Measurements from ENCODE around the gene CDKN2AIPNL. TPM values are rescaled to one million over a fixed set of nuclear protein-coding genes. Genes with fewer than 3 reads are reported as not detected.

The CDKN2AIPNL gene
- total RNA-seq, 2 donors from 2014 or later = 51.8 to 62.0 TPM

GRCh38 chr5:134396274-134396673 is 15.4 kb downstream of the CDKN2AIPNL start:
- Histone ChIP-seq H3K27ac (ENCODE audit: low read depth, low read length) (no peak overlapping the region), H3K36me3 (ENCODE audit: control insufficient read depth, insufficient read depth, low read length) (peaks cover 71% of the 10 kb centered on the region), H3K4me3 (ENCODE audit: low read length) (no peak overlapping the region), H3K4me1 (ENCODE audit: control insufficient read depth, insufficient read depth, low read length) (no peaks in the 10 kb centered on the region), H3K9ac (ENCODE audit: extremely low read depth, low read length, poor library complexity, severe bottlenecking) (no peak overlapping the region), H3K9me3 (ENCODE audit: control insufficient read depth, low read length) (no peaks in the 10 kb centered on the region), H3K27me3 (ENCODE audit: control insufficient read depth, insufficient read depth, low read length, poor library complexity, severe bottlenecking) (no peaks in the 10 kb centered on the region)
- no peaks in the 10 kb centered on the region for H3K4me1 Mint-ChIP-seq
- no peak overlapping the region for H3K4me3 Mint-ChIP-seq
- 93 to 94% methylated on average over 3 to 4 of the region's 4 CpGs for WGBS, 2 experiments (ENCODE audit: insufficient coverage in 1 of 2, insufficient read length in 1 of 2)
- H3K27me3 Mint-ChIP-seq (ENCODE audit: insufficient read depth) = no peaks in the 10 kb centered on the region
- no peak overlapping the region for H3K27ac Mint-ChIP-seq
- TF ChIP-seq CTCF (conservative IDR thresholded peaks at IDR 0.05) = no peak
- peaks cover 58% of the 10 kb centered on the region for H3K36me3 Mint-ChIP-seq (ENCODE audit: low read depth)
- no peak for DNase-seq
- H3K9me3 Mint-ChIP-seq = no peaks in the 10 kb centered on the region

- Histone ChIP-seq H3K4me3 (ENCODE audit: low read length) (no peak overlapping the region), H3K4me1 (ENCODE audit: control insufficient read depth, insufficient read depth, low read length) (no peaks in the 10 kb centered on the region), H3K9ac (ENCODE audit: extremely low read depth, low read length, poor library complexity, severe bottlenecking) (no peak overlapping the region), H3K9me3 (ENCODE audit: control insufficient read depth, low read length) (no peaks in the 10 kb centered on the region), H3K36me3 (ENCODE audit: control insufficient read depth, insufficient read depth, low read length) (peaks cover 84% of the 10 kb centered on the region), H3K27ac (ENCODE audit: low read depth, low read length) (no peak overlapping the region), H3K27me3 (ENCODE audit: control insufficient read depth, insufficient read depth, low read length, poor library complexity, severe bottlenecking) (no peaks in the 10 kb centered on the region)
- TF ChIP-seq CTCF (conservative IDR thresholded peaks at IDR 0.05) = no peak
- Mint-ChIP-seq H3K36me3 (ENCODE audit: low read depth) (peaks cover 68% of the 10 kb centered on the region), H3K4me3 (no peak overlapping the region), H3K9me3 (no peaks in the 10 kb centered on the region), H3K4me1 (no peaks in the 10 kb centered on the region), H3K27me3 (ENCODE audit: insufficient read depth) (no peaks in the 10 kb centered on the region), H3K27ac (no peak overlapping the region)
- DNase-seq = no peak
- 92 to 94% methylated on average over 4 to 7 of the region's 7 CpGs for WGBS, 2 experiments (ENCODE audit: insufficient coverage in 1 of 2, insufficient read length in 1 of 2)
Observed at GRCh38 chr5:134394932-134395331, 16.7 kb downstream of the CDKN2AIPNL start.

GRCh38 chr5:134392301-134392700 is 19.4 kb downstream of the CDKN2AIPNL start:
- no peak overlapping the region for H3K27ac ChIP-seq (ENCODE audit: low read depth, low read length)
- no peak overlapping the region for H3K4me3 ChIP-seq (ENCODE audit: low read length)
- Mint-ChIP-seq H3K27ac (no peak overlapping the region), H3K4me1 (no peaks in the 10 kb centered on the region), H3K36me3 (ENCODE audit: low read depth) (peaks cover 69% of the 10 kb centered on the region), H3K9me3 (no peaks in the 10 kb centered on the region), H3K4me3 (no peak overlapping the region), H3K27me3 (ENCODE audit: insufficient read depth) (no peaks in the 10 kb centered on the region)
- no peaks in the 10 kb centered on the region for H3K27me3 ChIP-seq (ENCODE audit: control insufficient read depth, insufficient read depth, low read length, poor library complexity, severe bottlenecking)
- no peak for DNase-seq
- WGBS, 2 experiments (ENCODE audit: insufficient coverage in 1 of 2, insufficient read length in 1 of 2) = 92 to 95% methylated on average over 2 of the region's 2 CpGs
- no peaks in the 10 kb centered on the region for H3K4me1 ChIP-seq (ENCODE audit: control insufficient read depth, insufficient read depth, low read length)
- H3K9me3 ChIP-seq (ENCODE audit: control insufficient read depth, low read length) = no peaks in the 10 kb centered on the region
- peaks cover 90% of the 10 kb centered on the region for H3K36me3 ChIP-seq (ENCODE audit: control insufficient read depth, insufficient read depth, low read length)
- TF ChIP-seq CTCF (conservative IDR thresholded peaks at IDR 0.05) = no peak
- no peak overlapping the region for H3K9ac ChIP-seq (ENCODE audit: extremely low read depth, low read length, poor library complexity, severe bottlenecking)
